ENCODE data around the gene PDZD2.

PDZD2 gene

GRCh38 chr5:31692561-31693221 lies 53.8 kb downstream of the PDZD2 start:
- H3K4me3 ChIP-seq (ENCODE audit: low read length), result no peak overlapping the region
- no peaks in the 10 kb centered on the region for H3K4me1 ChIP-seq (ENCODE audit: low read length)
- no peak overlapping the region for H3K4me2 ChIP-seq (ENCODE audit: low read length)
- H3K27me3 ChIP-seq (ENCODE audit: low read depth, low read length), result no peaks in the 10 kb centered on the region
- no peak overlapping the region for H2AFZ ChIP-seq (ENCODE audit: low read depth, low read length)
- no peak overlapping the region for H3K9ac ChIP-seq (ENCODE audit: low read length)
- no peaks in the 10 kb centered on the region for H3K79me2 ChIP-seq (ENCODE audit: low read length)
- no peak overlapping the region for H3K27ac ChIP-seq (ENCODE audit: low read length)
- H3K36me3 ChIP-seq (replicated peaks; ENCODE audit: low read depth, low read length), result no peaks in the 10 kb centered on the region
- no peaks in the 10 kb centered on the region for H3K9me3 ChIP-seq (ENCODE audit: insufficient read depth, low read length)
- no peaks in the 10 kb centered on the region for H4K20me1 ChIP-seq (ENCODE audit: insufficient read depth, low read length)
- TF ChIP-seq CTCF (IDR thresholded peaks at IDR 0.05; ENCODE audit: low read depth, low read length) (no peak), EZH2phosphoT487 (IDR thresholded peaks at IDR 0.05; ENCODE audit: low read depth) (no peak)

GRCh38 chr5:31698673-31699072 lies 59.7 kb downstream of the PDZD2 start:
- H3K4me1 ChIP-seq (ENCODE audit: low read length), result no peaks in the 10 kb centered on the region
- no peak overlapping the region for H3K9ac ChIP-seq (ENCODE audit: low read length)
- no peaks in the 10 kb centered on the region for H3K27me3 ChIP-seq (ENCODE audit: low read depth, low read length)
- TF ChIP-seq CTCF (IDR thresholded peaks at IDR 0.05; ENCODE audit: low read depth, low read length) (no peak), EZH2phosphoT487 (IDR thresholded peaks at IDR 0.05; ENCODE audit: low read depth) (no peak)
- no peaks in the 10 kb centered on the region for H3K9me3 ChIP-seq (ENCODE audit: insufficient read depth, low read length)
- no peak overlapping the region for H3K27ac ChIP-seq (ENCODE audit: low read length)
- no peak overlapping the region for H2AFZ ChIP-seq (ENCODE audit: low read depth, low read length)
- H3K36me3 ChIP-seq (replicated peaks; ENCODE audit: low read depth, low read length), result no peaks in the 10 kb centered on the region
- no peaks in the 10 kb centered on the region for H3K79me2 ChIP-seq (ENCODE audit: low read length)
- no peak overlapping the region for H3K4me2 ChIP-seq (ENCODE audit: low read length)
- no peak overlapping the region for H3K4me3 ChIP-seq (ENCODE audit: low read length)
- H4K20me1 ChIP-seq (ENCODE audit: insufficient read depth, low read length), result no peaks in the 10 kb centered on the region

DNA sequence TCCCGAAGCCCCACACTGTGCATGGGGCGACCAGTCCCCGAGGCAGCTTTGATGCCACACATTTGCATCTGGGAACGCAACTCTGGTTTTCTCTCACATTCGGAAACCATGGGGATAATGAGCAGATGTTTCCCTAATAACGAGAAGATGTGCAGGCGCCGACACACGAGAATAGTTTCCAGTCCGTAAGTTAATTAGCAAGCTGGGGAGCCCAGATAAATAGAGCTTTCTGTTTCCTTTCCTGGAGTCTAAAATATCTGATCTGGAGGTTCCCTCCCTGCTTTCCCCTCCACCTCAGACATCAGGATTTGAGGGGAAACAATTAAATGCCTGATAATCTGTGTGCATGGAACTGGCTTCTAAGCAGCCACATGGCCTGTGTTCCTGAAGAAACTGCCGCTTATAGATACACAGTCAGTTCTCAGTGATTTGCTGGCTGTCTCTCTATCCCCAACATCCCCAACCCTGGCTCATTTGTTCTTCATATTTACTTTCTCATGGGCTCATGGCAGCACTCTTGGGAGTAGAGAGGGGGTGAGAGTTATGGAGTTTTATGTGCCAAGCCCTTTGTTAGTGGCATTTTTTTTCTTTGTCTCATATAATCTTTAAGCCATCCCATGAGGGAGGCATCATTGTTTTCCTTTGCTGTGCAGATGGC lies 62.8 kb downstream of the PDZD2 start:
- Histone ChIP-seq H3K4me1 (ENCODE audit: low read length) (no peaks in the 10 kb centered on the region), H3K4me2 (ENCODE audit: low read length) (no peak overlapping the region), H4K20me1 (ENCODE audit: insufficient read depth, low read length) (no peaks in the 10 kb centered on the region), H3K27ac (ENCODE audit: low read length) (no peak overlapping the region), H3K27me3 (ENCODE audit: low read depth, low read length) (no peaks in the 10 kb centered on the region), H3K9me3 (ENCODE audit: insufficient read depth, low read length) (no peaks in the 10 kb centered on the region), H3K36me3 (replicated peaks; ENCODE audit: low read depth, low read length) (no peaks in the 10 kb centered on the region), H3K9ac (ENCODE audit: low read length) (no peak overlapping the region), H3K4me3 (ENCODE audit: low read length) (no peak overlapping the region), H2AFZ (ENCODE audit: low read depth, low read length) (no peak overlapping the region), H3K79me2 (ENCODE audit: low read length) (no peaks in the 10 kb centered on the region)
- TF ChIP-seq CTCF (IDR thresholded peaks at IDR 0.05; ENCODE audit: low read depth, low read length) (no peak), EZH2phosphoT487 (IDR thresholded peaks at IDR 0.05; ENCODE audit: low read depth) (no peak)

GRCh38 chr5:31702712-31703111 lies 63.8 kb downstream of the PDZD2 start:
- TF ChIP-seq EZH2phosphoT487 (IDR thresholded peaks at IDR 0.05; ENCODE audit: low read depth) (no peak), CTCF (IDR thresholded peaks at IDR 0.05; ENCODE audit: low read depth, low read length) (no peak)
- Histone ChIP-seq H3K4me3 (ENCODE audit: low read length) (no peak overlapping the region), H3K9ac (ENCODE audit: low read length) (no peak overlapping the region), H3K27ac (ENCODE audit: low read length) (no peak overlapping the region), H3K4me2 (ENCODE audit: low read length) (no peak overlapping the region), H2AFZ (ENCODE audit: low read depth, low read length) (no peak overlapping the region), H3K27me3 (ENCODE audit: low read depth, low read length) (no peaks in the 10 kb centered on the region), H3K4me1 (ENCODE audit: low read length) (no peaks in the 10 kb centered on the region), H3K9me3 (ENCODE audit: insufficient read depth, low read length) (no peaks in the 10 kb centered on the region), H3K79me2 (ENCODE audit: low read length) (no peaks in the 10 kb centered on the region), H3K36me3 (replicated peaks; ENCODE audit: low read depth, low read length) (no peaks in the 10 kb centered on the region), H4K20me1 (ENCODE audit: insufficient read depth, low read length) (no peaks in the 10 kb centered on the region)

All from OCI-LY3 (cell line).